ENCODE data around the gene HDAC1. TPM values are rescaled to one million over a fixed set of nuclear protein-coding genes. Genes with fewer than 3 reads are reported as not detected.

The HDAC1 gene
- polyA plus RNA-seq, 3 donors: 73.8 to 95.0 (median 88.7) TPM

GRCh38 chr1:32336591-32336932 lies 44.7 kb downstream of the HDAC1 start:
- Histone ChIP-seq H3K27ac (ENCODE audit: low read depth in 1 of 2, low read length in 2 of 2) (peak overlapping the region; percentile 94 to 100), H3K9ac (ENCODE audit: insufficient read depth, low read length, poor library complexity, severe bottlenecking) (peak overlapping the region; percentile 87)

More at GRCh38 chr1:32336591-32336932, 44.7 kb downstream of the HDAC1 start:
- Histone ChIP-seq H3K36me3 (replicated peaks in 1 of 2; ENCODE audit: control insufficient read depth in 1 of 2, insufficient read depth in 2 of 2, low read length in 2 of 2) (peaks cover 19 to 28% of the 10 kb centered on the region in 2 donors), H3K27me3 (ENCODE audit: control insufficient read depth in 2 of 2, insufficient read depth in 2 of 2, low read length in 2 of 2) (peaks cover 7 to 15% of the 10 kb centered on the region in 2 donors), H3K79me2 (ENCODE audit: insufficient read depth, low read length) (no peaks in the 10 kb centered on the region), H3K4me3 (replicated peaks in 1 of 3; ENCODE audit: low read depth in 2 of 3, low read length in 3 of 3) (peak overlapping the region in 2 of 3 experiments; percentile 11 to 76), H3K4me1 (ENCODE audit: control insufficient read depth in 1 of 2, insufficient read depth in 2 of 2, low read length in 2 of 2) (peaks cover 51 to 66% of the 10 kb centered on the region in 2 donors), H3K4me2 (replicated peaks; ENCODE audit: extremely low read depth, low read length, poor library complexity, severe bottlenecking) (peak overlapping the region; percentile 83), H3K9me3 (replicated peaks in 1 of 2; ENCODE audit: control insufficient read depth in 1 of 2, insufficient read depth in 1 of 2, low read length in 2 of 2) (no peaks in the 10 kb centered on the region), H4K20me1 (ENCODE audit: insufficient read depth, low read length) (peaks cover 36% of the 10 kb centered on the region), H2AFZ (ENCODE audit: insufficient read depth, low read depth, low read length, poor library complexity, severe bottlenecking) (no peak overlapping the region)
- Mint-ChIP-seq H3K27ac (peak overlapping the region; percentile 95 to 99 (median 99)), H3K36me3 (peaks cover 39 to 52% of the 10 kb centered on the region in 2 donors), H3K4me3 (peak overlapping the region; percentile 71 to 77), H3K9me3 (peaks cover 0 to 8% (median 4%) of the 10 kb centered on the region in 7 donors), H3K4me1 (peaks cover 54% of the 10 kb centered on the region), H3K27me3 (ENCODE audit: low read depth in 3 of 3) (peaks cover 24 to 27% (median 24%) of the 10 kb centered on the region in 3 donors)
- no peak for DNase-seq
- intact Hi-C loops (cut with micrococcal nuclease): loop anchor here (2.0 to 5.0 kb wide), 4 partner anchors 14 to 399 kb away; partner anchors contain the start of genes BSDC1 (in 1 of the 2) and PTP4A2 (in 1 of the 2)
- WGBS (ENCODE audit: insufficient coverage): 38% methylated on average over 15 of the region's 15 CpGs
- no peak for TF ChIP-seq CTCF (IDR thresholded peaks at IDR 0.05)

All from CD14-positive monocyte (primary cell).